Mammary epithelial cell (primary cell): Measurements from ENCODE around the gene NCKAP5.

ENCODE experiments used
- EZH2 ChIP-seq: IDR thresholded peaks from 2 replicates; pipeline ENCODE4 v1.6.1; 2012; ENCODE audit warnings: low read length, inconsistent platforms, borderline replicate concordance
- TF ChIP-seq, protein P1 (sequence below), 2 donors: IDR thresholded peaks in 1 of 2; conservative IDR thresholded peaks in 1 of 2; 2 replicates each; pipeline ENCODE4 v1.5.1; 2011 to 2012; ENCODE audit warnings: inconsistent platforms in 2 of 2, low read length in 2 of 2, mild to moderate bottlenecking in 2 of 2, control low read depth in 1 of 2, low read depth in 1 of 2; ENCODE audit not compliant: insufficient read depth in 1 of 2; ENCODE audit errors: extremely low read depth in 1 of 2

DNA sequence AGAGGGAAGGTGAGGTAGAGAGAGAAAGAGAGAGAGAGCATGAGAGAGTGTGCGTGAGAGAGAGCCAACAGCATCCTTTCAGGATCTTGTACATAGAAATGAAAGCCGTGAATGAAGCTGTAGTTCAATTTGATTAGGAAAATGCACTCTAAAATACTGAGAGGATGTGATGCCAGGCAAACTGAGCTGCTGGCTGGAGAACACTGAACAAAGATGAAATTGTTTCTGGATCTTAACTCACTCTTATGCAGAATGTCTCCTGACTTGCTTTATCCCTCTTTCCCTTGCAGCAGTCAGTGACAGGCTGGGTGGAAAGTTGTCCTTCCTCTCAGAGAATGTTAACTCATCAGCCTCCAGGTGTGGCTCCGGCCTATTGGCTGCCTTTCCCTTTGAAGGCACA is 908.9 kb downstream of the NCKAP5 start:
- TF ChIP-seq, protein P1, sequence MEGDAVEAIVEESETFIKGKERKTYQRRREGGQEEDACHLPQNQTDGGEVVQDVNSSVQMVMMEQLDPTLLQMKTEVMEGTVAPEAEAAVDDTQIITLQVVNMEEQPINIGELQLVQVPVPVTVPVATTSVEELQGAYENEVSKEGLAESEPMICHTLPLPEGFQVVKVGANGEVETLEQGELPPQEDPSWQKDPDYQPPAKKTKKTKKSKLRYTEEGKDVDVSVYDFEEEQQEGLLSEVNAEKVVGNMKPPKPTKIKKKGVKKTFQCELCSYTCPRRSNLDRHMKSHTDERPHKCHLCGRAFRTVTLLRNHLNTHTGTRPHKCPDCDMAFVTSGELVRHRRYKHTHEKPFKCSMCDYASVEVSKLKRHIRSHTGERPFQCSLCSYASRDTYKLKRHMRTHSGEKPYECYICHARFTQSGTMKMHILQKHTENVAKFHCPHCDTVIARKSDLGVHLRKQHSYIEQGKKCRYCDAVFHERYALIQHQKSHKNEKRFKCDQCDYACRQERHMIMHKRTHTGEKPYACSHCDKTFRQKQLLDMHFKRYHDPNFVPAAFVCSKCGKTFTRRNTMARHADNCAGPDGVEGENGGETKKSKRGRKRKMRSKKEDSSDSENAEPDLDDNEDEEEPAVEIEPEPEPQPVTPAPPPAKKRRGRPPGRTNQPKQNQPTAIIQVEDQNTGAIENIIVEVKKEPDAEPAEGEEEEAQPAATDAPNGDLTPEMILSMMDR (conservative IDR thresholded peaks at IDR 0.05 in 1 of 2, IDR thresholded peaks at IDR 0.05 in 1 of 2; ENCODE audit: extremely low read depth in 1 of 2, insufficient read depth in 1 of 2, low read depth in 1 of 2, low read length in 2 of 2), result no peak
- no peak for TF ChIP-seq EZH2
